GM12864 (cell line): Measurements from ENCODE around the gene CTXND1.

Source experiments
- DNase-seq: peaks from one replicate; pipeline ENCODE4 v3.0.0-alpha.2; 2011; ENCODE audit warnings: low read depth
- H3K4me3 ChIP-seq: 2 replicates; pipeline ENCODE4 v1.5.1; 2011; ENCODE audit warnings: mild to moderate bottlenecking, low read depth, low read length, control low read depth
- CTCF ChIP-seq: IDR thresholded peaks from 2 replicates; pipeline ENCODE4 v1.5.1; 2011; ENCODE audit warnings: low read depth, mild to moderate bottlenecking, moderate library complexity, low read length, control low read depth, inconsistent platforms; ENCODE audit errors: missing control alignments

CTXND1 gene

DNA sequence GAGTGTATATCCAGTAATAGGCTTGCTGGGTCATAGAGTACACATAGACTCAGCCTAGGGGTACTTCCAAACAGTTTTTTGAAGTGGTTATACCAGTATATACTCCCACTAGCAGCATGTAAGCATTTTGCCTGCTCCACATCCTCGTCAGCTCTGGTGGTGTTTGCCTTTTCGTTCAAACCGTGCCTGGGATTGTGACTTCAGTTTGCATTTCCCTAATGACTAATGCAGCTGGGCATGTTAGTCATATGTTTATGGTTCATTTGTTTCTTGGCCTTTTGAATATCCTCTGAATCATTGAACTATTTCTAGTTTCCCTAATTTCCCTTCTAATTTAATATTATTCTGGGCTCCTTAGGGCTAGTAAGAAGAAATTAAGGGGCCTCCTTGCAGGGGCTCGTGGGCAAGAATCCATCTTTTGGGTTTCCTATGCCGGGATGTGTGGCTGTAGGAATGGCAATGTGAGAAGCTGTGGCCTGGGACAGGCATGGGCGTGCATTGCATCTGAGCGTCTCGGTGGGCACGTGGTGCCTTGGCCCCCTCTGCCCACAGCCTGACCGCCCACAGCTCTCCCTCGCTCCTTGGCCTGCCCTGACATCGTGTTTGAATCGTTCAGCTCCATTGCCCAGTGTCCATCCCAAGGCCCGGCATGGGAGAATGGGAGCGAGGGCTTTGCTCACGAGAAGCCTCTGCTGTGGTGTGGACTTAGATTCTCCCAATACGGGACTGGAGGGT lies 72.8 kb downstream of the CTXND1 start:
- TF ChIP-seq CTCF, result no peak
- no peak for DNase-seq
- H3K4me3 ChIP-seq, result no peak overlapping the region

- no peak for TF ChIP-seq CTCF
- no peak for DNase-seq
- H3K4me3 ChIP-seq, result no peak overlapping the region
Observed at GRCh38 chr15:80177156-80177555, 74.9 kb downstream of the CTXND1 start.

DNA sequence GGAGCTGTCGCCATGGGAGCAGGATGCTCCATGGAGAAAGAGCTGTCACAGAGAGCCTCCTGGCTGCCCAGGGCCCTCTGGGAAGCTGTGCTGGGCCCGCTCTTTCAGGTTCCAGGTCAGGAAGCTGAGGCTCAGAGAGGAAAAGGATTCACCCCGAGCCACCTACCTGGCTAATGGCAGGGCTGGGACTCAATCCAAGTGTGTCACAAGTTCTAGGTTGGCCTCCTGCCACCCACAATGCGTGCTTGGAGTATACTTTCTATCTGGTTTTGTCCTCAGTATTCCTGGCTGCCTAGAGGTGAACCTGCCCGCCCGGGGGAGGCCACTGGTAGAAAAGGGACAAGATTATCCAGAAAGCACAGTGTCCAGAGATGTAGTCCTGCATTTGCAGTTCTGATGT lies 75.6 kb downstream of the CTXND1 start:
- no peak for TF ChIP-seq CTCF
- H3K4me3 ChIP-seq, result no peak overlapping the region
- DNase-seq, result no peak

DNA sequence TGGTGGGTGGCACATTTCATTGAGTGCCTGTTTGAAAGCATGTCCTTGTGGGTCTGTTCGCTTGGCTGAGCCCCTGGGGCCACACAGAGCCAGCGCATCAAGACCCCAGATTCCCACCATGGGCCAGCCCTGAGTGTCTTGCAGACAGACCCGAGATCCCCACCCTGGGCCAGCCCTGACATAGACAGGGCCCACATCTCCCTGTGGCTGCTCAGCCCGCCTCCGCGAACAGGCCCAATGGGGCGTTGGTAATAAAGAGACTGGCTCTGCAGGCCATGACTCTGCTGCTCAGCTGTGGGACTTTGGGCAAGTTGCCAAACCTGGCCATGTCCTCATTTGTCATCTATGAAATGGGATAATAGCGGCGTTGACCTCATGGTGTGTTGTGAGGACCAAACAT lies 76.6 kb downstream of the CTXND1 start:
- DNase-seq, result no peak
- no peak for TF ChIP-seq CTCF
- no peak overlapping the region for H3K4me3 ChIP-seq

- no peak overlapping the region for H3K4me3 ChIP-seq
- DNase-seq, result no peak
- TF ChIP-seq CTCF, result no peak
Observed at GRCh38 chr15:80174017-80174746, 77.8 kb downstream of the CTXND1 start.

GRCh38 chr15:80173022-80173759 lies 78.8 kb downstream of the CTXND1 start:
- DNase-seq, result peak; percentile 35
- H3K4me3 ChIP-seq, result no peak overlapping the region
- TF ChIP-seq CTCF, result peak; percentile 87
